Transverse colon (tissue), 3 donors: ENCODE results near the gene ADK.

Source experiments
- CTCF ChIP-seq, 5 experiments: fragments of 200-600 bp in 3 of 5; fragments of 450-650 bp in 2 of 5; sonication (generic) in 3 of 5; IDR thresholded peaks; 1 replicate in 2 of 5; 2 replicates in 3 of 5; pipeline ENCODE4 v1.5.1; 2016 to 2017; ENCODE audit warnings: antibody characterized with exemption in 5 of 5, inconsistent platforms in 3 of 5, mild to moderate bottlenecking in 2 of 5, moderate library complexity in 1 of 5
- EP300 ChIP-seq: sonication (generic); formaldehyde crosslinking; IDR thresholded peaks from one replicate; pipeline ENCODE4 v1.6.1; 2017; ENCODE audit warnings: antibody characterized with exemption, low read depth

- no peak for TF ChIP-seq EP300
- no peak for TF ChIP-seq CTCF (IDR thresholded peaks at IDR 0.05)
Measured at GRCh38 chr10:74293686-74294371, 142.8 kb downstream of the ADK start.
